ENCODE measurements around the gene LCN12.

- TF ChIP-seq POLR2AphosphoS5 (IDR thresholded peaks at IDR 0.05; ENCODE audit: low read depth, low read length) (no peak), CTCF (IDR thresholded peaks at IDR 0.05 in 2 of 3, conservative IDR thresholded peaks at IDR 0.05 in 1 of 3; ENCODE audit: borderline replicate concordance in 1 of 3, insufficient read depth in 1 of 3, low read depth in 2 of 3, low read length in 2 of 3) (no peak; a peak in 1 of 6 replicates), ZFX (IDR thresholded peaks at IDR 0.05) (no peak), ATF3 (IDR thresholded peaks at IDR 0.05) (no peak), EZH2 (IDR thresholded peaks at IDR 0.05) (no peak)
These were observed 41.2 kb upstream of the LCN12 start for GRCh38 chr9:136910901-136911245.
